ENCODE measurements around the gene BUB1B.

The BUB1B gene

GRCh38 chr15:40256638-40257235 is 95.9 kb downstream of the BUB1B start:
- DNase-seq: no peak

- DNase-seq: no peak
These were observed 97.0 kb downstream of the BUB1B start for GRCh38 chr15:40257656-40258450.

- no peak for DNase-seq
These were observed 97.7 kb downstream of the BUB1B start for GRCh38 chr15:40258544-40258943.

DNA sequence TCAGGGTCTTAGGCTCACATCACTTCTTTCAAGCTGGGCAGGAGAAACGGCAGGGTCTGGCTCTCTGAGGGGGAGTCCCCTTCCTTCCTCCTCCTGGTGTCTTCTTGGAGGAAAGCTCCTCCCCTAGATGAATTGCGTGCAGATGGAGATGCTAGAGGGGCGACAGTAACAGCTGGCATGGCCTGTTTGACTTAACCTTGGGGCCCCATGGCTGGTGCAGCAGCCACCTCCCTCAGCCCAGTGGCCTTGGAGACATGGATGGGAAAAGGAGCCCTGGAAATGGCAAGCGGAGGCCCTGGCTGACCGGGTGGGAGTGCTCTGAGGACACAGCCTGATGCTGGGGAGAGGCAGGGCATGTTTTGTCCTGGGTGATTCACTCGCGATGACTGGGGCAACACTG is 98.2 kb downstream of the BUB1B start:
- no peak for DNase-seq

DNA sequence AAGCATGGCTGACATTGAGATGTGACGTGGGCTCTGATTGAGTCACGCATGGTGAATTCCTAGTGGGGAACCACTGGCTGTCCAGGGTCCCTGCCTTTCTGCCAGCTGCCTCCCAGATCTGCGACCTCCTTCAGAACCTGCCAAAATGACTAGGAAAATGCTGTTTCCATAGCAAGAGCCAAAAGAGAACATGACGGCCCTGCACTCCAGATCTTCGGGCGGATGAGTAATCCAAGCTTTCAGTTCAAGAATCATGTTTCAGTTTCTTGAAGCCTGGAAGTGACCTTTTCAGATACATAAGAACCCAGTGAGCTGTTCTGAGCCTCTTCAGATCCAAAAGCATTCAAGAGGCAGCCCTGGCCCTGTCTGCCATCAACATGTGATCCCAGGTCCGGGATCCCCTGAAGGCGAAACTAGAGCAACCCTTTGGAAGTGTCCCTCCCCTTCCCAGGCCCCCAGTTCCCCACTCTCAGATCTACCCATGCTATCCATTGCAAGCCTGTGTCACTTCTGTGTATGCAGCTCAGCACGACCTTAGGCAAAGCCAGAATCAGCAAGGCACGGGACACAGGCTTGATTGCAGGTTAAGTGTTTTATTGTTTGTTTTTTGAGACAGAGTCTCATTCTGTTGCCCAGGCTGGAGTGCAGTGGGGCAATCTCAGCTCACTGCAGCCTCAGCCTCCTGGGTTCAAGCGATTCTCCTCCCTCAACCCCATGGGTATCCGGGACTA is 102.3 kb downstream of the BUB1B start:
- no peak for DNase-seq

DNA sequence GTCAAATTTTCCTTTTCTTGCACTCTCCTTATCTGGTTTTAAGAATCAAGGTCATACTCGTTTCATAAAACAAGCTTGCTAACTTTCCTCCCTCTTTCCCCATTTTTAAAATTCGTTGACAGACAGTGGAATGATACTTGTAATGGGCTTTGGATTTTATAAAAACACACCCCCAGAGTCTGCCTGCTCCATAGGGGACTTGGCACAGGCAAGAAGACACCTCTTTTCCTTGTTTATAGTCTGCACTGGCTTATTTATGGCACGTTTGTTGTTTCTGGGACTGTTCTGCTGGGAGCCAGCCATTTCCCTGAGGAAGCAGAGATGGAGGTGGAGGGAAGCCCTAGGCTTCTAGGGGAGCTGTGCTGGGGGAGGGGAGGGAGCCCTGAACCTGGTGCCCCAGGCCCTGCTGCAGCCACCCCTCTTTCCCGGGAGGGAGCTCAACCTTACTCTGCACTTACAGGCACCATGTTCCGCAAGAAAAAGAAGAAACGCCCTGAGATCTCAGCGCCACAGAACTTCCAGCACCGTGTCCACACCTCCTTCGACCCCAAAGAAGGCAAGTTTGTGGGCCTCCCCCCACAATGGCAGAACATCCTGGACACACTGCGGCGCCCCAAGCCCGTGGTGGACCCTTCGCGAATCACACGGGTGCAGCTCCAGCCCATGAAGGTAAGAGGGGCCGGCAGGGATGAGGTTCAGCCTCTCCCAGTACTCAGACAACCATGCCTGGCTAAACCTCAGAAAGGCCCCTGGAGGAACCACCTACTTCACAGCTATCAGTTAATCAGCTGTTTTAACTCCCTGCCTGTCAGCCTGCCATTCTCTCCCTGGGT is 103.7 kb downstream of the BUB1B start:
- DNase-seq: no peak

- no peak for DNase-seq
These were observed 104.5 kb downstream of the BUB1B start for GRCh38 chr15:40265355-40265754.

DNA sequence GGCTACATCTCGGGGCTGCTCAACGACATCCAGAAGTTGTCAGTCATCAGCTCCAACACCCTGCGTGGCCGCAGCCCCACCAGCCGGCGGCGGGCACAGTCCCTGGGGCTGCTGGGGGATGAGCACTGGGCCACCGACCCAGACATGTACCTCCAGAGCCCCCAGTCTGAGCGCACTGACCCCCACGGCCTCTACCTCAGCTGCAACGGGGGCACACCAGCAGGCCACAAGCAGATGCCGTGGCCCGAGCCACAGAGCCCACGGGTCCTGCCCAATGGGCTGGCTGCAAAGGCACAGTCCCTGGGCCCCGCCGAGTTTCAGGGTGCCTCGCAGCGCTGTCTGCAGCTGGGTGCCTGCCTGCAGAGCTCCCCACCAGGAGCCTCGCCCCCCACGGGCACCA is 105.0 kb downstream of the BUB1B start:
- DNase-seq: no peak

DNA sequence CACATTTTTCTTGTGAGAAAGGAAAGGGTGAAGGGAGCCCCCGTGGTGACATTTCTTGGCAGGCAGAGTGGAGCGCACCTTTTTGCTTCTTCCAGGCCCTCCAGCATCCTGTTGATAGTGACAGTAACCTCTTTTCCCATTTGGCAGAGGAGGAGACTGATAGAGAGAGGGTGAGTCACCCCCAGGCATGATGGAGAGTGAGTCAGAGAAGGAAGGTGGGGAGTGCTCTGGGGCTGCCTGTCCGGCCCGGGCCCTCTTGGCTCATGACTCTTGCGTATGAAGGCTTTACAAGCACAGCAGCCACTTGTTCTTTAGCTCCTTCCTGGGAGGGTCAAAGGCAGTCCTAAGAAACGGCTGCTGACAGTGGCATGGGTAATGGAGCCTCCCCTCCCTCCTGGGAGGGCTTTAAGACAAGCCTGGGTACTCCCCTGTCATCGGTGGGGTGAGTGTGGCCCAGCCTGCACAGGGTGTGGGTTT is 106.0 kb downstream of the BUB1B start:
- DNase-seq: no peak

DNA sequence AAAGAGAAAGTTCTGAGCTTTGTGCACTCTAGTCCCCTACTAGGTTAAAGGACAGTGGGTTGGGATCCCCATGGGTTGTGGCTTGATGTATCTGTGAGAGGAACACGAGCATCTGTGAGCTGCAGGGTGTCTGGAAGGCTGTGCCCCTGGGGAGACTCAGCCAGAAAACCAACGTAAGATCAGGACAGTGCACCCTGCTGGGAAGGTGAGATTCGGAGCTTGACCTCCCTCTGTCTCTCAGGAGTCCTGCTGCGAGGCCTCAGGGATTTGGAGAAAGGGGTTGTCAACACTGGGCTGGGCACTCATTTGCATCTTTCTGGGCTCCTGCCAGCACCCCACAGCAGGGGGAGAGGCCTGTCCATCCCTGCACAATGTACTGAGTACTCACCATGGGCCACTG is 106.8 kb downstream of the BUB1B start:
- no peak for DNase-seq

- no peak for DNase-seq
These were observed 108.7 kb downstream of the BUB1B start for GRCh38 chr15:40269604-40270003.

GRCh38 chr15:40270246-40270995 is 109.6 kb downstream of the BUB1B start:
- no peak for DNase-seq
